NCI-H2081 (cell line): ENCODE results near the gene PPM1A.
A peak's percentile ranks its signal among the peaks of the same experiment; 100 is the strongest.
"Not testable (repeated sequence)": the region's sequence is repeated elsewhere in the genome, so short reads cannot be mapped to it uniquely, and the experiment has no call there.

Experiments used
- DNase-seq, 2 experiments: peaks; one replicate each; lab custom pipeline; 2025; lab: John Stamatoyannopoulos, UW

The PPM1A gene

DNA sequence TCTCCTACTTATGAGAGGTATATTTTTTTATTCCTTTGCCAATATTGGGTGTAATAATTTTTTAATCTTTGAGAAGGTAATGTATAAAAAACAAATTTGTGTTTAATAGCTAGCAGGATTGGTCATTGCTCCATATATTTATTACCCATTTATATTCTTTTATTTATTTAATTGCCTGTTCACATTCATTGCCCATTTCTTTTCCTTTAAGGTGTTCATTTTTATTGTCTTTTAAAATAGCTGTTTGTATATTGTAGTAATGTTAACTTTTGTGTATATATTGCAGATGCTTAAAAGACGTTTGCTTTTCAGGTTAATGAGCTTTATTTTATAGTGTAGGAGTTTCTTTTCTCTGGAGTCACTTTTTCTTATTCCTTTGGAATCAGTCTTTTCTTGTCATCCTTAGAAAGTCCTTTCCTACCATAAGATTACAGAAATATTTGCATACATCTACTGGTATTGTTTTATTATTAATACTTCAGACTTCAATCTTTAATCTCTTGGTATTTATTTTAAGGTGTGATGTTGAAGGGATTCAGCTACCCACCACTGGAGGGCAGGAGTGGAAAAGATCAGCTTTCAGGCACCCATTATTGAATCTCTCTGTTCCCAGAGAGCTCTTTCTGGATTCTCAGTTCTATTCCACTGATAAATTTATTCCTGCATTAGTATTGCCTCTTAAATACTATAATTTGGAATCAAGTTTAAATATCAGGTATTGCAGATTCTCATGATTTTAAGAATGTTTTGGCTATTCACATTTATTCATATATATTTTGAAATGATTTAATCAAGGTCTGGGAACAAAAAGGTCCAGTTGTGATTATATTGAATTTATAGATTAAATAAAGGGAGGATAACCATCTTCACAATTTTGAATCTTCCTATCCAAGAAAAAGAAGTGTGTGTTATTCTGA, 17.3 kb downstream of the PPM1A start:
- peak; percentile 14 to 27 for DNase-seq

DNA sequence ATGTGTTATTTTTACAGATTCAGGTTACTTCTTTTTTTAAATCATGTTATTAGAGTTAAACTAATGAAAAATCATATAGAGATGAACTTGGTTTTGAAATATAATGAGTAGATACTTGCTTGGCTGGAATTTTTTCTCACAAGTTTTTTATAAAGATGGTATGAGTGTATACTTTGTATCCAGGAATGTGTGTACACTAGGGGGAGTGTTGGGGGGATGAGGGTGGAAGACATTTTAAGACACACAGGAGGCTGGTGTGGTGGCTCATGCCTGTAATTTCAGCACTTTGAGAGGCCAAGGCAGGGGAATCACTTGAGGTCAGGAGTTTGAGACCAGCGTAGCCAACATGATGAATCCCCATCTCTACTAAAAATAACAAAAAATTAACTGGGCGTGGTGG, 23.2 kb downstream of the PPM1A start:
- DNase-seq, result no peak

DNA sequence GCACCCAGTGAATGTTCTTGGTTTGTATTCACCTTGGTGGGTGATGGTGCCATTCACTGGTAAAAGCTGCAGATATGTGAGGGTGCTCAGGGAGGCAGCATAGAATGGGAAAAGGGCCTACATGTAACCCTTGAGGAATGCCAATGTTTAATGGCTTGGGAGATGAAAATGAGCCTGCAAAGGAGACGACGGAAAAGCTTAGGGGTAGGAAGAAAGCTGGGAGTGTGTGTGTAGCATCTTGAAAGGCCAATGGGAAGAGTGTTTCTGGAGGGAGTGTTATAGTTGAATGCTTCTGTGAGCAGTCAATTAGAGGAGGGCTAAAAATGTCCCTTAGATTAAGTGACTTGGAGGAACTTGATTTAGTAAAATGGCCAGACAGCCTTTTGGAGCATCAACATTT, 24.9 kb downstream of the PPM1A start:
- no peak for DNase-seq

DNA sequence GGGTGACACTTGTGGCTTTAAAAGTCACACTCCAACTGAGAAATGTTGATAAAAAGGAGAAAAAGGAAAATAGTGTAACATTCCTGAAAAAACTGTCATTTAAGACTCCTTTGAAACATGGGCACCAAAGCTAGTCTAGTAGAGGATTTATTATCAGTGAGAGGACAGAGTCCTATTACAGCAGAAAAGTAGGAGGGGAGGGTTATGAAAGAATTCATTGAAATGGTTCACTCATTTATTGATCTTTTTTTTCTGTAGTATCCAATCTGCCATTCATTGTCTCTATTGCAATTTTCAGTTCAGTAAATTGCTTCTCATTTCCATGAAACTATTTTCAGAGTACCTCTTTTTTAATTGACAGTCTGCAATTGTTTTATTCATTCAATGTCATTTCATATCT, 25.4 kb downstream of the PPM1A start:
- no peak for DNase-seq

DNA sequence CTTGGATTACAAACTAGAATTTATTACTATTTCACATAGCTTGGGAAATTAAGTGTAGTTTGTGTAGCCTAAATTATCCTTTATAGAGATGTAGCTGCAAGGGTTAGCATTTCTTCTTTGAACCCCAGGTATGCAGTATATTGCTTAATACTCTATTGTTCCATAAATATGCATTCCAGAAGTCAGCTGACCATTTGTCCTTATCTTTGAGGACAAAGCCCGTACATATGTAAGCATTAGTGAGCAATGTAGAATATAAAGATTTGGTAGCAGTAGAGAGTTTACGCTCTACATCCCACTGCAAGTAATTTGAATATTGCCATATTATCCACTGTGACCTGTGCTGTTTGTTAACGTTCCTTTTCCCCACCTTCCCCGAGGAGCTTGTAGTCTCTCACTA, 26.9 kb downstream of the PPM1A start:
- DNase-seq, result no peak

DNA sequence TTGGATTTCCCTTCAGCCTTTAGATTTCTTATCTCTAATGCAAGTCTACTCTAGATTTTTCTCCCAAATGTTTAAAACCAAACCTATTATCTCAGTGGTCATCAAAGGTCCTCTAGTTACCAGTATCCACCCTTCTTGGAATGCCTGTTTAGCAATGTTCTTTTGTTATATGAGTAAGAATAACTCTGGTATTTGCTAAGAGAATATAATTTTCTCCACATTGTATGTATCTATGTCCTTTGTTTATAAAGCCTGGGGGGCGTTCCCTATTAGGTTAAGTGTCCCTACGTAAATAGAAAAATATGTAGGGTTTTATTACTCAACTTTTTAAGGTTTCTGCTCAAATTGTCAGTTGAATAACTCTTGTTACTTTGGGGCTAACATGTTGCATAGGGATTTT, 27.3 kb downstream of the PPM1A start:
- DNase-seq, result no peak

DNA sequence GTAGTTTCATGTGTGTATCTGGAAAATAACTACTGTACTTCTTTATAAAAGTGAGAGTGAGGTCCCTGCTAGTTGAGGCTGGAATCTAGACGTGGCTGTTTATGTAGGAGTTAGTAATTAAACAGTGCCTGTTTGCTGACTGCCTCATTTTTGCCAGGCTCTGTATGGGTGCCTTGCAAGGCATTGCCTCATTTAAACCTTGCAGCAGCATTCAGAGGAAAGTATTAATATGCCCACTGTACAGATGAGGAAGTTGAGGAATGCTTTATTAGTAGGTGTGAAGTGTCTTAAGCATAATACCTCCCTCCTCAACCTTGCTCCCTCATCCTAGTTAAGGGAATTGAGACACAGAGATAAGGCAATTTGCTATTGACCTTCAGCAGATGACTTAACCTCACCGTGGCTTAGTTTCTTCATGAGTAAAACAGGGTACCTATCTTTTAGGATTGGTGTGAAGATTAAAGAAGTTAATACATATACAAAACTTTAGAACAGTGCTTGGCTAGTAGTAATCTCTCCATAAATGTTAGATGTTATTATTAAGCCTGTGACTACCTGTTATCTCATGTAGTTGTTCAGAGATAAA, 28.7 kb downstream of the PPM1A start:
- no peak for DNase-seq

DNA sequence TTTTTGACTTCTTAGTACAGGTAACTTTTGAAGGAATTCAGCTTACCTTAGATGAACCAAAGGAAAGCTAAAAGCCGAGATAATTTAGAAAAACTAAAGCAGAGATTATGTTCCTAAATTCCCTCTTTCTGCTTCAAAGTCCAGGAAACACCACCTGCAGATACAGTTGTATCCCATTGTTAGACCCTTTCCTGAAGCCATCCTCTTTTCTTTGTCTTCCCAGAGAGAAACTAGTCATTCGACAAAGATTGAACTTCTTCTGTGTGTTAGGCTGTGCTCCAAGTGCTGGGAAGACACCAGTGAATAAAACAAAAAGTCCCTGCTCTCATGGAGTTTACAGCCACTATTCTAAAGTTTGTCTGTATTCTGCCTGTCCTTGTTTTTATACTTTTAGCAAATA, 29.3 kb downstream of the PPM1A start:
- no peak for DNase-seq

DNA sequence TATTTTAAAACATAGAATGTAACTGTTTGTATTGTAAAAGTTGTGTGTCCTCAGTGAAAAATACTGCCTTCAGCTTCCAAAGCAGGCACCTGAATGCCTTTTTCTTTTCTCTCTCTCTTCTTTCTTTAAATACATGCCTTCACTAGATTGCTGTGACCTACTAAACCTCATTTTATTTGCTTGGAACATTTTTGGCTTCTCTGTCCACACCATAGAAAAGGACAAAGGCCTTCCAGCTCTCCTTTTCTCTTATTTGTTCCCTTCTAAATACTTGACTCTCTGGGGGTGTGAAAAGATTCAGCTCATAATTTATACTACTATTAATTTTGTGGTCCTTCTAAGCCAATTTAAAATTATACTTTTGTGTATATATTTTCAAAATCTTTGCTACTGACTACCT, 38.4 kb downstream of the PPM1A start:
- DNase-seq, result no peak

DNA sequence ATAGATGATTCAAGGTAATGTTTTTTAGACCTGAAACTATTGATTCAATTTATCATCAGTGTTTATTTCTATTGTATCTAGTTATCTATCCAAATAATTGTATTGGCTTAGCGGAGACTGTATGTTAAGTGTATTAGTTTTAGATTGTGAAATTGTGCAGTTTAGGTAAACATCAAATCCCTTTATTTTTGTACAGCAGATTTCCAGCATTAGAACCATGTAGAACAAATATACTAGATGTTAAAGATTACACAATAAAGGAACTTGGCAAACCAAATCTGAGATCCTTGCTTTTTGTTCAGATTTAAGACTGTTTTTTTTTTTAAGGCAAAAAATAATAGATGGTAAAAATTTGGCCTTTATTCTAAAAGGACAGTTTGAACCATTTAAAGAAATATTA, 39.3 kb downstream of the PPM1A start:
- DNase-seq, result no peak

DNA sequence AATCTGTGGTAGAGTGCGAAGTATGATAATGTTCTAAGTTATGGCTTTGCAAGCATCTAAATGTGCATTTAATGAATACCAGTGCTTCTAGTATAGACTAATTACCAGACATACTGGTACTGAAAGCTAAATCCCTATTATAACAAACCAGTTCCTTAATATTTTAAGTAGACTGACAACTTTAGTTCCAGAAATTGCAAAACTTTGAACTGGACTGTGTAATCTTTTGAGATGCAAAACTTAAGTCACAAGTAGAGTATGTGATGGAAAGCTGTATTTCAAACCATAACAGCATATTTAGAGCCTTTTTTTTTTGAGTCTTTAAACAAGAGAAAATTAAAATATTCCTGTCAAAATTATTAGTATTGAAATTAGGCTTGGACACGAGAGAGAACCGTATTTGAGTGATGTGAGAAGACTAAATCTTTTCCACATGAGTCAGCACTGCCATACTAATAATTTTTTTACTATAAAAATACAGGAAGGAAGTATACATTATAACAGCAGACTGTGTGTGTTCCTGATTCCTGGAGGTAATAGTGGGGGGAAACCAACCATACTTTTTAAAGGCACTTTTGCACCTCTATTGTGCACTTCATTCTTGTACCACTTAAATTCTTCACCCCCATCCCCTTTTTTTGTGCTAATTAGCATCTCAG, 45.5 kb downstream of the PPM1A start:
- no peak for DNase-seq

DNA sequence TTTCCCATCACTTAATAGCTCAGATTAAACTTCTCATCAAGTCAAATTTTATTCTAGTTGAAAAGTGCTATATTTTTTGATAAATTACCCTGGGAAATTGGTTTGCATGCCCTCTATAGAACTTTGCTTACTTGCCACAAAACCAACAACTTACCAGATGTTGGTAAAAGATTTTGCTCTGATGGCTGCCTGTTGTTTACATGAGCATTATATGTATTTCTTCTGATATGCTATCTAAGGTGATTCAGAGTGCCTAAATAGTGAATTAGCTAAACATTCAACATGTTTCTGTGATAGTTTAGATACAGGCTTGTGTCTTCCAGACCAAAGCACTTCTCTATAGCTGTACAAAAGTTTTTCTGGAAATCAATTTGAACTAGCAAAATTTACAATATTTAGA, 51.0 kb downstream of the PPM1A start:
- DNase-seq, result no peak

DNA sequence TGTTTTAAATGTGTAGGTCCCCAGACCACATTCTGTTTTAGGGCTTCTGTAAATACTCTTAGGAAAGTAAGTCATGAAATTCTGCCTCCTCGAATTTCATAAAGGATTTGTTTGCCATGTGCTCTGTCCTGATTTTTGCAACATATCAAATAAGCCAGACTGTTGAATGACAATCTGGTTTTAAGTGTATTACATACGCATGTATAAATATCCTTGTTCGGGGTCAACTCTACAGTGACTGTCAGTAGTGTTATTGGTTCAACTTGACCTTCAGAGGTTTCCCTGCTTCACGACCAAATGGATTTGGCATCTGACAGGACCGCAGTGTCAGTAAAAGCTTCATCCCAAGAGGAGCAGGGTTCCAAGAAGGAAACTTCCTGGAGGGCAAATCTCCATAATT, 52.7 kb downstream of the PPM1A start:
- DNase-seq, result no peak

DNA sequence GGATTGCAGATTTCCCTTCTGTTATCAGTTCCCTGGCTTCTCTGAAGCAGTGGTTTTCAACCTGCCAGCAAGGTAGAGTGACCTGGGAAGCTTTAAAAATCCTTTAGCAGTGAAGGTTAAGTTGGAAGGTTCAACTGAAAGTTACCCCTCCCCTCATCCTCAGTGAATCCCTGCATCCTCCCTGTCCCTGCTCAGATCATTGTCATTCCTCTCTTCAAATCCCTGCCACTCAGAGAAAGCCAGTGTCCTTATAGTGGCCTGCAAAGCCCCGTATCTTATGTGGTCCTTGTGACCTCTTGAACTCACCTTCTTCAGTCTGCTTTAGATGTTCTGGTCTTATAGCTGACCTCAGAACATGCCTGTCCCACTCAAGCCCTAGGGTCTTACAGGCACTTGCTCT, 53.6 kb downstream of the PPM1A start:
- no peak for DNase-seq

DNA sequence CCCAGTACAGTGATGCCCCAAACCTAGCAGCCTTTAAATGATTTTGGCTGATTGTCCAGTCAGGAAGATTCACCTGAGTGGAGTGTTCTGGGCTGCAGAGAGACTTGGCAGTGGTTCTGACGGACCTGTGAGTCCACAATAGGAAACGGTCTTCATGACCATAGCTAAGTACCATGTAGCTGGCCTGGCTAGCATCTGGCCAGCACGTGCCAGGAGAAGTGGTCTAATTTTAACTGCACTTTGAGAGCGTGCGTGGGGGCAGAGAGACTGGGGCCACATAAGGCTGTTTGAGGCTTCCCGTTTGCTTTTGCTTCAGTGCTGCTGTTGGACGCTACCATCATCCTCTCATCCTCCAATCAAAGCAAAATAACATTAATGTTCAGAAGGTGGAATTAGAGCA, 54.7 kb downstream of the PPM1A start:
- no peak for DNase-seq

DNA sequence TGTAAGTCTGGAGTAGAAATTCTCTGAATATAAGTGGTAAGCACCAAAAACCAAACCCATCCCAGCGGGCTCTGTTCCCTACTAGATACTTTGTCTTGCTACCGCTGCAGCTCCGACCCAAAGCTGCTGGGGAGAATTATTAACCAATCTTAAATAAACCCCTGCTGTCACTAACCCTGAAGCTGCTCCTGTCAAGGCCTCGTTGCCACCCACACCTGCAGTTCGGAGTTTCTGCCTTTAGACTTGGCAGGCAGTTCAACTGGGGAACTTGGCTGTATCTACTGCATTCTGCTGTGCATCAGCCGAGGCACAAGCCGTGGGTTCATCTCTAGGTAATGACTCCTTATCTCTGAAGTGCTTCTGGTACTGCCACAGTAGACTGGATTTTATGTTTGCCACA, 55.5 kb downstream of the PPM1A start:
- DNase-seq, result no peak

DNA sequence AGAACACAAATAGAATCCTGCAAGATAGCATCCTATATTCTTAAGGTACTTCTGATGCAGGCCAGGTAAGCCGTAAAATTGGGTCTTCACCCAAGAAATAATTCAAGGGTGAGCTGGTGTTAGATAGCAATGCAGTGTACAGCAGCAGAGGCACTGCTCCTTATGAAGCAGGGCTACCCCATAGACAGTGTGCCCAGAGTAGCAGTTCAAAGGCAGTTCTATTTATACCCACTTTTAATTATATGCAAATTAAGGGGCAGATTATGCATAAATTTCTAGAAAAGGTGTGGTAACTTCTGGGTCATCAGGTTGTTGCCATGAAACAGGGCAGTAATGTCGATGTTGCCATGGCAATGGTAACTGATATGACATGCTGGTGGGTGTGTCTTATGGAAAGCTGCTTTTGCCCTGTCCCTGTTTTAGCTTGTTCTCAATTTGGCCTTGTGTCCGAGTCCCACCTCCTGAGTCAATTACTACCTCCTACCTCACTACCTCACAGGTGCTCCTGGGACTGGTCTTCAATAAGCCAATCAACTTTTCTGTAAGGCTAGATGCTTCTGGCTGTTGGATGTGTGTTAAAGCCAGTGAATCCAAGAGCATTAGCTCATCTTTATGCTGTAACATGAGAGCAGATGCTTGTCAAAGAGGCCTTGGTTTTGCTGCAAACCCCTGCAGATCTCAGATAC, 61.0 kb downstream of the PPM1A start:
- no peak for DNase-seq

DNA sequence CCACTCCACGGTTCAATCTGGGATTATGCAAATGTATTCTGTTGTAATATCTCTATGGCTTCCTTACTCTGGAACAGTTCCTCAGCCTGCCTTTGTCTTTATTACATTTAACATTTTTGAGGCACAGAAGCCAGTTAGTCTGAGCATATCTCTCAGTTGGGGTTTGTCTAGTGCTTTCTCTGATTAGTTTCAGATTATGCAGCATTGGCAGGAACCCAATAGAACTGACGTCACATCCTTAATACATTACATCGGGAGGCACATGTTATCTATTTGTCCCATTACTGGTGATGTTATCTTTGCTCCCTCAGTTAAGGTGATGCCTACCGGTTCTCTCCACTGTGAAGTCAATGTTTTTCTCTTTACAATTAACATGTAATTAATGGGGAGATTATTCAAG, 62.4 kb downstream of the PPM1A start:
- peak in 1 of 2 experiments; percentile 38 for DNase-seq

DNA sequence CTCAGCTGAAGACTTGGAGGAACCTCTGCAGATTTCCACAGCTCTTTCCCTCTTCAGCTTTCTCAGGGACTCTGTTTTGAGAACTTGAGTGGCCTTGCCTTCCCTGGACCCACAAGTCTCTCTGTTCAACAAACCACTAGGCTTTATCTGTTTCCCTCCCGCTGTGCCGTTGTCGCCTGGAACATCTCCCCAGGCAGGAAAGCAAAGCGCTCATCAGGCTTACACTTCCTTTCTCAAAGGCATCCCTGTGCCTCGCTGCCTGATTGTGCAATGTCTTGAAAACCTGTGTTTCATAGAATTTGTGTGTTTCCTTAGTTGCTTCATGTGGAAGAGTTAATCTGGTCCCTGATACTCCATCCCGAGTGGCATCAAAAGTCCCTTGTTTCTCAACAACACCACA, 64.1 kb downstream of the PPM1A start:
- no peak for DNase-seq

DNA sequence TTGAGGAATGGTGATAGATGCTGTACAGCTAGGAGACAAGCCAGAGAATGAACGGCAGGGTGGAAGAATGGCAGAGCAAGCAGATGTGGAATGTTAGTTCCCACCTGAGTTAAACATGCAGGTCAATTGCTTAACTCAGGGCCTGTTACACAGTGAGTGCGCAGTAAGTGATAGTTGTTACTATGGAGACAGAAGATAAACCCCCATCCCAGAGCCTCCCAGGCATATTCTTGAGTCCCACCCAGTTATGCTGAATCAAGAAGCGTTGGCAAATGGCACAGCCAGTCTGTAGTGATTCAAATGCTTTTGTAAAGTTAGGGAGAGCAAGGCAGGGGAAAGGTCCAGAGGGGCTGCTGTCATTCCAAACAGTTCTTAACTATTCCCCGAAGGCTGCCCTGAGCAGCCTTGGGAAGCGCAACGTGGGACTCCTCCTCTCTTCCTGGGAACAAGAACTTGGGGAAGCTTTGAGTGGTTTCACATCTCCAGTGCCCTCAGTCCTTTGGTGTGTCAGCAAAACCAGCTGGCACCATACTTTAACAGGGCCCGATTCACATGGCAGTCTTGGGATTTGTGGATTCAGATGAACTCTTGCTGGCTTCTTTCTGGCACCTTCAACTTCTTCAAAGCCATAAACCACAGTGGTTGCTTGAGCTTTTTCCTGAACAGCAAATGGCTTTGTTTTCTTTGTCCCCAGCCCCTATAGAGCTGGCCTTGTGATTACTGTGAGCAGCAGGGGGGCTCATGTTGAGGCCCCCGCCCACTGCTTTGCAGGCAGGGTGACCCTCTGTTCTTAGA, 66.4 kb downstream of the PPM1A start:
- no peak for DNase-seq

DNA sequence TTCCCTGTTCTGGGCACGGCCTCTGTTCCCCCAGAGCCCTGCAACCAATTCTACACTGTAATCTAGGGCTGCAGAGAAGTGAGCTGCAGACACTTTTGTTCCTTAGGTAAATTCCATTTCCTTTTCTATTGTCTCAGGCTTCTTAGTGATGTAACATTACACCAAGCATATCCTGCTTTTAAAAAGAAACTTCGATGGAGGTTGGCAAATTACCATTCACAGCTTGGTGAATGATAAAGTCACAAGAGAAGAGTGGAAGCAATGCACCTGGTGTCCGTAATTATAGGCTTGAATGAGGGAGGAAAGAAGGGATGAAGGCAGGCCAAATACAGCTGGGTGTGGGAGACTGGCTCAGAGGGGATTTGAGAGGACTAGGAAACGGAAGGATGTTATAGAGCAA, 68.6 kb downstream of the PPM1A start:
- peak; percentile 32 to 76 for DNase-seq

DNA sequence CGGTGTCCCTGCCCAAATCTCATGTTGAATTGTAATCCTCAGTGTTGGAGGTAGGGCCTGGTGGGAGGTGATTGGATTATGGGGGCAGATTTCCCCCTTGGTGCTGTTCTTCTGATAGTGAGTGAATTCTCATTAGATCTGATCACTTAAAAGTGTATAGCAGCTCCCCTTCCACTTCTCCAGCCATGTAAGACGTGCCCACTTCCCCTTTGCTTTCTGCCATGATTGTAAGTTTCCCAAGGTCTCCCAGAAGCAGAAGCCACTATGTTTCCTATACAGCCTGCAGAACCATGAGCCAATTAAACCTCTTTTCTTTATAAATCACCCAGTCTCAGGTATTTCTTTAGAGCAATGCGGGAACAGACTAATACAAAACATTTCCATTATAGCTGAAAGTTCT, 71.8 kb downstream of the PPM1A start:
- DNase-seq, result not testable (repeated sequence)
